Epithelial cell of proximal tubule (primary cell): ENCODE results near the gene ADGRF4. TPM values are rescaled to one million over a fixed set of nuclear protein-coding genes. Genes with fewer than 3 reads are reported as not detected.

Experiments
- DNase-seq: peaks from one replicate; pipeline ENCODE4 v3.0.0-alpha.2; 2011; ENCODE audit warnings: low read depth
- H3K4me3 ChIP-seq: 2 replicates; pipeline ENCODE4 v1.5.1; 2011; ENCODE audit warnings: low read depth, mild to moderate bottlenecking, low read length
- CTCF ChIP-seq: conservative IDR thresholded peaks from 2 replicates; pipeline ENCODE4 v1.5.1; 2012; ENCODE audit warnings: low read depth, mild to moderate bottlenecking, low read length
- total RNA-seq: library from RNA; depleted of rRNA; stranded (reverse); fragments of >200 nt; gene quantifications from 2 replicates; pipeline ENCODE4 v1.2.3, GENCODE V29; 2015

Gene ADGRF4
- total RNA-seq, 1 donor from 2014 or later: 1.5 TPM

- DNase-seq: no peak
- H3K4me3 ChIP-seq: no peak overlapping the region
- no peak for TF ChIP-seq CTCF
Measured at GRCh38 chr6:47729457-47729856, 31.1 kb downstream of the ADGRF4 start.

- H3K4me3 ChIP-seq: no peak overlapping the region
- peak; percentile 63 for TF ChIP-seq CTCF
- no peak for DNase-seq
Measured at GRCh38 chr6:47733879-47734558, 35.6 kb downstream of the ADGRF4 start.

GRCh38 chr6:47734831-47735481, 36.6 kb downstream of the ADGRF4 start:
- TF ChIP-seq CTCF: no peak
- no peak overlapping the region for H3K4me3 ChIP-seq
- no peak for DNase-seq

- no peak for DNase-seq
- no peak for TF ChIP-seq CTCF
- H3K4me3 ChIP-seq: no peak overlapping the region
Measured at GRCh38 chr6:47736083-47736700, 37.8 kb downstream of the ADGRF4 start.

- DNase-seq: no peak
- TF ChIP-seq CTCF: no peak
- no peak overlapping the region for H3K4me3 ChIP-seq
Measured at GRCh38 chr6:47737406-47737805, 39.0 kb downstream of the ADGRF4 start.

- TF ChIP-seq CTCF: no peak
- no peak overlapping the region for H3K4me3 ChIP-seq
- no peak for DNase-seq
Measured at GRCh38 chr6:47740714-47741113, 42.3 kb downstream of the ADGRF4 start.

GRCh38 chr6:47741807-47742206, 43.4 kb downstream of the ADGRF4 start:
- no peak for TF ChIP-seq CTCF
- peak; percentile 71 for DNase-seq
- H3K4me3 ChIP-seq: no peak overlapping the region
